ENCODE measurements around the gene SPDYE1. TPM values are rescaled to one million over a fixed set of nuclear protein-coding genes. Genes with fewer than 3 reads are reported as not detected.

The SPDYE1 gene
- total and polyA plus RNA-seq, 2 of the 13 experiments (the other 11 are each of a cell fraction or from before 2014, with no cell fraction given): not detected

GRCh38 chr7:44044315-44045225 is 46.9 kb downstream of the SPDYE1 start, which contains the start of gene DBNL (continued):
- TF ChIP-seq MLX (CRISPR knock-in tag; IDR thresholded peaks at IDR 0.05) (no peak), ZFP36 (IDR thresholded peaks at IDR 0.05; ENCODE audit: borderline replicate concordance, low read depth, low read length, partially characterized antibody) (no peak), ZNF557 (CRISPR knock-in tag; IDR thresholded peaks at IDR 0.05) (no peak), ZNF160 (CRISPR knock-in tag; IDR thresholded peaks at IDR 0.05) (peak; percentile 74; the same call in 1 of the 2 replicates), TP53 (CRISPR knock-in tag; conservative IDR thresholded peaks at IDR 0.05) (no peak), NONO (IDR thresholded peaks at IDR 0.05) (no peak), NONO (CRISPR knock-in tag; conservative IDR thresholded peaks at IDR 0.05) (peak; percentile 87), SRSF9 (IDR thresholded peaks at IDR 0.05; ENCODE audit: borderline replicate concordance, insufficient read depth, low read depth, low read length, poor library complexity, severe bottlenecking) (no peak), KDM6A (CRISPR knock-in tag; IDR thresholded peaks at IDR 0.05; ENCODE audit: low read depth) (no peak), MTA1 (CRISPR knock-in tag; IDR thresholded peaks at IDR 0.05; ENCODE audit: borderline replicate concordance) (no peak), MXD1 (CRISPR knock-in tag; IDR thresholded peaks at IDR 0.05) (peak; percentile 86), DR1 (CRISPR knock-in tag; IDR thresholded peaks at IDR 0.05) (no peak; the same call in none of the 2 replicates), HMGXB4 (CRISPR knock-in tag; IDR thresholded peaks at IDR 0.05; ENCODE audit: borderline replicate concordance in 1 of 2, low read depth in 1 of 2) (peak; percentile 11 to 57; a peak in 3 of 4 replicates), MAFG (CRISPR knock-in tag; IDR thresholded peaks at IDR 0.05) (no peak), ESRRA (CRISPR knock-in tag; IDR thresholded peaks at IDR 0.05; ENCODE audit: low read depth) (peak; percentile 37; the same call in 1 of the 2 replicates), SOX13 (IDR thresholded peaks at IDR 0.05) (no peak; the same call in 1 of the 2 replicates), SOX13 (CRISPR knock-in tag; conservative IDR thresholded peaks at IDR 0.05 in 1 of 2, IDR thresholded peaks at IDR 0.05 in 1 of 2) (peak in 1 of 2 experiments; percentile 25; a peak in 1 of 4 replicates)
- TF ChIP-seq, protein P1, sequence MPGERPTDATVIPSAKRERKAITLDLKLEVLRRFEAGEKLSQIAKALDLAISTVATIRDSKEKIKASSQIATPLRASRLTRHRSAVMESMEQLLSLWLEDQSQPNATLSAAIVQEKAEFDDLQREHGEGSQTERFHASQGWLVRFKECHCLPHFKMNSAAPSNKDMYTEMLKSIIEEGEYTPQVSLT (CRISPR knock-in tag; IDR thresholded peaks at IDR 0.05; ENCODE audit: borderline replicate concordance, low read depth): no peak
- TF ChIP-seq, protein P2, sequence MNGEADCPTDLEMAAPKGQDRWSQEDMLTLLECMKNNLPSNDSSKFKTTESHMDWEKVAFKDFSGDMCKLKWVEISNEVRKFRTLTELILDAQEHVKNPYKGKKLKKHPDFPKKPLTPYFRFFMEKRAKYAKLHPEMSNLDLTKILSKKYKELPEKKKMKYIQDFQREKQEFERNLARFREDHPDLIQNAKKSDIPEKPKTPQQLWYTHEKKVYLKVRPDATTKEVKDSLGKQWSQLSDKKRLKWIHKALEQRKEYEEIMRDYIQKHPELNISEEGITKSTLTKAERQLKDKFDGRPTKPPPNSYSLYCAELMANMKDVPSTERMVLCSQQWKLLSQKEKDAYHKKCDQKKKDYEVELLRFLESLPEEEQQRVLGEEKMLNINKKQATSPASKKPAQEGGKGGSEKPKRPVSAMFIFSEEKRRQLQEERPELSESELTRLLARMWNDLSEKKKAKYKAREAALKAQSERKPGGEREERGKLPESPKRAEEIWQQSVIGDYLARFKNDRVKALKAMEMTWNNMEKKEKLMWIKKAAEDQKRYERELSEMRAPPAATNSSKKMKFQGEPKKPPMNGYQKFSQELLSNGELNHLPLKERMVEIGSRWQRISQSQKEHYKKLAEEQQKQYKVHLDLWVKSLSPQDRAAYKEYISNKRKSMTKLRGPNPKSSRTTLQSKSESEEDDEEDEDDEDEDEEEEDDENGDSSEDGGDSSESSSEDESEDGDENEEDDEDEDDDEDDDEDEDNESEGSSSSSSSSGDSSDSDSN (CRISPR knock-in tag; IDR thresholded peaks at IDR 0.05): peak; percentile 89
